ENCODE results near the gene PAOX. TPM values are rescaled to one million over a fixed set of nuclear protein-coding genes. Genes with fewer than 3 reads are reported as not detected.
A peak's percentile ranks its signal among the peaks of the same experiment; 100 is the strongest.

PAOX gene
- total and polyA plus RNA-seq, 2 of the 13 experiments (the other 11 are each of a cell fraction or from before 2014, with no cell fraction given), result 0.49 to 0.77 TPM

DNA sequence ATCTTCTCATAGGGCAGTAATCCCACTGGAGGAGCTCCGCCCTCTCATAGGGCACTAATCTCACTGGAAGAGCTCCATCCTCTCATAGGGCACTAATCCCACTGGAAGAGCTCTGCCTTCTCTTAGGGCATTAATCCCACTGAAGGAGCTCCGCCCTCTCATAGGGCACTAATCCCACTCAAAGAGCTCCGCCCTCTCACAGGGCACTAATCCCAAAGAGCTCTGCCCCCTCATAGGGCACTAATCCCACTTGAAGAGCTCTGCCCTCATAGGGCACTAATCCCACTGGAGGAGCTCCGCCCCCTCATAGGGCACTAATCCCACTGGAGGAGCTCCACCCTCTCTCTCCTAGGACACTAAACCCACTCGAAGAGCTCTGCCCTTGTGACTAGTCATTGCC is 17.8 kb upstream of the PAOX start (continued):
- TF ChIP-seq MLXIP (CRISPR knock-in tag; IDR thresholded peaks at IDR 0.05; ENCODE audit: borderline replicate concordance), result no peak
- TF ChIP-seq RBM22 (optimal IDR thresholded peaks at IDR 0.05; ENCODE audit: low read length), result peak; percentile 25
- TF ChIP-seq KAT7 (CRISPR knock-in tag; IDR thresholded peaks at IDR 0.05; ENCODE audit: borderline replicate concordance), result no peak
- TF ChIP-seq ZNF264 (CRISPR knock-in tag; IDR thresholded peaks at IDR 0.05), result peak; percentile 78
- no peak for TF ChIP-seq SUZ12 (IDR thresholded peaks at IDR 0.05; ENCODE audit: low read depth, low read length)
- TF ChIP-seq, protein P1, sequence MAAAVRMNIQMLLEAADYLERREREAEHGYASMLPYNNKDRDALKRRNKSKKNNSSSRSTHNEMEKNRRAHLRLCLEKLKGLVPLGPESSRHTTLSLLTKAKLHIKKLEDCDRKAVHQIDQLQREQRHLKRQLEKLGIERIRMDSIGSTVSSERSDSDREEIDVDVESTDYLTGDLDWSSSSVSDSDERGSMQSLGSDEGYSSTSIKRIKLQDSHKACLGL (CRISPR knock-in tag; IDR thresholded peaks at IDR 0.05), result no peak
- peak; percentile 46; the same call in 1 of the 2 replicates for TF ChIP-seq POLR2G (IDR thresholded peaks at IDR 0.05; ENCODE audit: low read depth, low read length)
- TF ChIP-seq FOXO1 (CRISPR knock-in tag; IDR thresholded peaks at IDR 0.05), result no peak

DNA sequence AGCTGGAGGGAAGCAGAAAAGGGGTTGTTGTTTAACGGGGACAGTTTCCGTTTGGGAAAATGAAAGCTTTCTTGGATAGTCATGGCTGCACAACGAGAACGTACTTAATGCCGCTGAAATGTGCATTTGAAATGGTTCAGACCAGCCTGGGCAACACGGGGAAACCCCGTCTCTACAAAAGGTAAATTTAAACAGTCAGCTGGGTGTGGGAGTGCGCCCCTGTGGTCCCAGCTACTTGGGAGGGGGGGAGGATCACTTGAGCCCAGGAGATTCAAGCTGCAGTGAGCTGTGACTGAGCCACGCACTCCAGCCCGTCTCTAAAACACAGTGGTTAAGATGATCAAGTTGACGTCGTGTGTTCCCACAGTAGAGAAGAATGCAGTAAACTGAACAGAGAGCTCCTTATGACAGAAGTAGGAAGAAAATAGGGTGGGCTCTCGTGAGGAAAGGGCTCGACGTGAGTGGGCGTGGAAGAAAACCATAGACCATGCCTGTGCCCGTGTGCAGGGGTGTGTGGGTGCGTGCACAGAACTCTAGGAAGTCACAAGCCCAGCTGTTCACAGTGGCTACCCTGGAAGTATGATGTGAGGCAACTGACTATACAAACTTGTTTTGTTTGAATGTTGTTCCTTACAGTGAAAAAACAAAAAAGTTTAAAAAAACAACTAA is 17.2 kb upstream of the PAOX start:
- WGBS (ENCODE audit: low lambda C conversion rate), result 91% methylated on average over 18 of the region's 18 CpGs
- POLR2A ChIA-PET, result interaction anchor here (1.3 to 5.8 kb wide), 4 partner anchors 10 to 32 kb away, joined by 3 to 78 read pairs (median 31); partner anchors contain the start of genes ECHS1, MTG1, PAOX and PRAP1
- Histone ChIP-seq H3K36me3 (replicated peaks in 1 of 2; ENCODE audit: control insufficient read depth in 1 of 2, insufficient read depth in 2 of 2, low read length in 2 of 2) (peaks cover 22 to 45% of the 10 kb centered on the region in 2 experiments), H3K79me2 (ENCODE audit: insufficient read depth, low read length) (peaks cover 4% of the 10 kb centered on the region), H3K27ac (ENCODE audit: extremely low read length, insufficient read depth, low read length) (no peak overlapping the region), H3K9ac (ENCODE audit: insufficient read depth, low read depth, low read length) (no peak overlapping the region), H3K27me3 (ENCODE audit: control insufficient read depth in 1 of 2, insufficient read depth in 2 of 2, low read length in 2 of 2) (no peaks in the 10 kb centered on the region), H3K9me3 (ENCODE audit: low read length) (no peaks in the 10 kb centered on the region), H2AFZ (ENCODE audit: low read length) (no peak overlapping the region), H3K4me1 (ENCODE audit: insufficient read depth, low read length) (peaks cover 25% of the 10 kb centered on the region), H4K20me1 (ENCODE audit: insufficient read depth, low read length) (no peaks in the 10 kb centered on the region), H3K4me2 (ENCODE audit: low read depth, low read length) (no peak overlapping the region), H3K4me3 (replicated peaks in 1 of 3; ENCODE audit: insufficient read depth in 1 of 3, low read depth in 2 of 3, low read length in 3 of 3) (no peak overlapping the region)
- in situ Hi-C loops (cut with HindIII; ENCODE audit: extremely low pct_ligation_motif_present, low pct_unique_long_range_greater_than_20kb), result no loop called here
- BruUV-seq (replicated peaks), result no TSS peak
- TF ChIP-seq RBFOX2 (IDR thresholded peaks at IDR 0.05; ENCODE audit: low read depth, low read length) (peak; percentile 30; the same call in 1 of the 2 replicates), NCOA2 (CRISPR knock-in tag; IDR thresholded peaks at IDR 0.05) (no peak), ZSCAN25 (CRISPR knock-in tag; IDR thresholded peaks at IDR 0.05) (peak; percentile 67; the same call in 1 of the 2 replicates), ZNF543 (CRISPR knock-in tag; IDR thresholded peaks at IDR 0.05) (no peak), KLF15 (CRISPR knock-in tag; IDR thresholded peaks at IDR 0.05; ENCODE audit: borderline replicate concordance) (no peak), ZEB1 (IDR thresholded peaks at IDR 0.05; ENCODE audit: insufficient replicate concordance, low read depth) (no peak), ELF1 (CRISPR knock-in tag; IDR thresholded peaks at IDR 0.05) (no peak), POLR2G (IDR thresholded peaks at IDR 0.05; ENCODE audit: low read depth, low read length) (peak; percentile 31; the same call in 1 of the 2 replicates), ZNF20 (CRISPR knock-in tag; IDR thresholded peaks at IDR 0.05) (no peak)
- TF ChIP-seq, protein P2, sequence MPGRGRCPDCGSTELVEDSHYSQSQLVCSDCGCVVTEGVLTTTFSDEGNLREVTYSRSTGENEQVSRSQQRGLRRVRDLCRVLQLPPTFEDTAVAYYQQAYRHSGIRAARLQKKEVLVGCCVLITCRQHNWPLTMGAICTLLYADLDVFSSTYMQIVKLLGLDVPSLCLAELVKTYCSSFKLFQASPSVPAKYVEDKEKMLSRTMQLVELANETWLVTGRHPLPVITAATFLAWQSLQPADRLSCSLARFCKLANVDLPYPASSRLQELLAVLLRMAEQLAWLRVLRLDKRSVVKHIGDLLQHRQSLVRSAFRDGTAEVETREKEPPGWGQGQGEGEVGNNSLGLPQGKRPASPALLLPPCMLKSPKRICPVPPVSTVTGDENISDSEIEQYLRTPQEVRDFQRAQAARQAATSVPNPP (CRISPR knock-in tag; IDR thresholded peaks at IDR 0.05), result no peak
- ATAC-seq, result no peak
- no peak for DNase-seq (ENCODE audit: low spot score)
- CTCF ChIA-PET (ENCODE audit: low intra/inter-chr PET ratio, low total read pairs), result no interaction called here
- intact Hi-C loops (cut with micrococcal nuclease; ENCODE audit: unreplicated experiment), result no loop called here
- FAIRE-seq, result no peak

Data from HepG2 (cell line).